ENCODE data around the gene RAP2B. TPM values are rescaled to one million over a fixed set of nuclear protein-coding genes. Genes with fewer than 3 reads are reported as not detected.

RAP2B gene
- total and polyA plus RNA-seq, 2 donors (not counting 1 experiment from before 2014, with no cell fraction given) = 2.8 to 16.9 TPM

DNA sequence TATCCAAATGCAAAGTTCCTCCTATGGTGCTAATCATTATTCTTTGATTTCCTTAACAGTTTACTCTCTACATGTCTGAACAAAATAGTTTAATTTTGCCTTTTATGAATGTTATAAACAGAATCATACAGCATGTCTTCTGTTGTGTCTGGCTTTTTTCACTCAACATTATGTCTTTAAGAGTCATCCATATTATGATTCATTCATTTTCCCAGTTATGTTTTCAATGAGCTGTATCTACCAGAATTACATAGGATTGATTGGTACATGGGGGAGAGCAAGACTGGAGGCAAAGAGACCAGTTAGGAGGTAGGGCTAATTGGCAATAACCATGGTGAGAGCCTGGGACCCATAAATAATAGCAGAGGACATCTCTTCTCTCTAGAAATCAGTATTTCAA lies 16.6 kb upstream of the RAP2B start:
- no peak overlapping the region for H3K4me3 ChIP-seq (ENCODE audit: control extremely low read depth in 1 of 5, extremely low read depth in 1 of 5, insufficient read depth in 1 of 5, low read depth in 2 of 5, low read length in 4 of 5)
- H3K4me1 Mint-ChIP-seq = no peaks in the 10 kb centered on the region
- POLR2A ChIA-PET = no interaction called here
- H2AFZ ChIP-seq (ENCODE audit: insufficient read depth, low read depth, low read length, poor library complexity, severe bottlenecking) = no peak overlapping the region
- TF ChIP-seq EZH2 (IDR thresholded peaks at IDR 0.05; ENCODE audit: borderline replicate concordance, insufficient read depth, low read depth, low read length, poor library complexity, severe bottlenecking) = no peak
- TF ChIP-seq, protein P1, sequence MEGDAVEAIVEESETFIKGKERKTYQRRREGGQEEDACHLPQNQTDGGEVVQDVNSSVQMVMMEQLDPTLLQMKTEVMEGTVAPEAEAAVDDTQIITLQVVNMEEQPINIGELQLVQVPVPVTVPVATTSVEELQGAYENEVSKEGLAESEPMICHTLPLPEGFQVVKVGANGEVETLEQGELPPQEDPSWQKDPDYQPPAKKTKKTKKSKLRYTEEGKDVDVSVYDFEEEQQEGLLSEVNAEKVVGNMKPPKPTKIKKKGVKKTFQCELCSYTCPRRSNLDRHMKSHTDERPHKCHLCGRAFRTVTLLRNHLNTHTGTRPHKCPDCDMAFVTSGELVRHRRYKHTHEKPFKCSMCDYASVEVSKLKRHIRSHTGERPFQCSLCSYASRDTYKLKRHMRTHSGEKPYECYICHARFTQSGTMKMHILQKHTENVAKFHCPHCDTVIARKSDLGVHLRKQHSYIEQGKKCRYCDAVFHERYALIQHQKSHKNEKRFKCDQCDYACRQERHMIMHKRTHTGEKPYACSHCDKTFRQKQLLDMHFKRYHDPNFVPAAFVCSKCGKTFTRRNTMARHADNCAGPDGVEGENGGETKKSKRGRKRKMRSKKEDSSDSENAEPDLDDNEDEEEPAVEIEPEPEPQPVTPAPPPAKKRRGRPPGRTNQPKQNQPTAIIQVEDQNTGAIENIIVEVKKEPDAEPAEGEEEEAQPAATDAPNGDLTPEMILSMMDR (IDR thresholded peaks at IDR 0.05) = no peak
- CTCF ChIA-PET = no interaction called here
- H3K27ac Mint-ChIP-seq = no peak overlapping the region
- no peak overlapping the region for H3K4me2 ChIP-seq (replicated peaks; ENCODE audit: low read depth, low read length, poor library complexity, severe bottlenecking)
- H3K27me3 ChIP-seq (replicated peaks in 1 of 4; ENCODE audit: control extremely low read depth in 1 of 4, control insufficient read depth in 3 of 4, insufficient read depth in 4 of 4, low read length in 3 of 4) = no peaks in the 10 kb centered on the region
- no peaks in the 10 kb centered on the region for H3K79me2 ChIP-seq (ENCODE audit: control insufficient read depth, insufficient read depth, low read length)
- H3K36me3 ChIP-seq (replicated peaks in 1 of 2; ENCODE audit: control extremely low read depth in 1 of 2, control insufficient read depth in 1 of 2, extremely low read depth in 1 of 2, insufficient read depth in 2 of 2, low read length in 1 of 2) = no peaks in the 10 kb centered on the region
- H3K9me3 ChIP-seq (ENCODE audit: control extremely low read depth in 1 of 3, control insufficient read depth in 2 of 3, insufficient read depth in 1 of 3, low read length in 2 of 3) = no peaks in the 10 kb centered on the region
- DNase-seq (no peak), ATAC-seq (ENCODE audit: low read depth) (no peak)
- H4K20me1 ChIP-seq (ENCODE audit: control insufficient read depth, insufficient read depth, low read length, poor library complexity, severe bottlenecking) = no peaks in the 10 kb centered on the region
- H3K4me3 Mint-ChIP-seq = no peak overlapping the region
- no peaks in the 10 kb centered on the region for H3K4me1 ChIP-seq (ENCODE audit: control insufficient read depth in 2 of 2, insufficient read depth in 2 of 2, low read length in 2 of 2)
- peaks cover 8% of the 10 kb centered on the region for H3K27me3 Mint-ChIP-seq
- H3K27ac ChIP-seq (ENCODE audit: low read length in 2 of 2) = no peak overlapping the region
- intact Hi-C loops (cut with micrococcal nuclease) = no loop called here
- no peaks in the 10 kb centered on the region for H3K9me3 Mint-ChIP-seq (ENCODE audit: insufficient read depth)
- H3K9ac ChIP-seq (ENCODE audit: low read length) = no peak overlapping the region

DNA sequence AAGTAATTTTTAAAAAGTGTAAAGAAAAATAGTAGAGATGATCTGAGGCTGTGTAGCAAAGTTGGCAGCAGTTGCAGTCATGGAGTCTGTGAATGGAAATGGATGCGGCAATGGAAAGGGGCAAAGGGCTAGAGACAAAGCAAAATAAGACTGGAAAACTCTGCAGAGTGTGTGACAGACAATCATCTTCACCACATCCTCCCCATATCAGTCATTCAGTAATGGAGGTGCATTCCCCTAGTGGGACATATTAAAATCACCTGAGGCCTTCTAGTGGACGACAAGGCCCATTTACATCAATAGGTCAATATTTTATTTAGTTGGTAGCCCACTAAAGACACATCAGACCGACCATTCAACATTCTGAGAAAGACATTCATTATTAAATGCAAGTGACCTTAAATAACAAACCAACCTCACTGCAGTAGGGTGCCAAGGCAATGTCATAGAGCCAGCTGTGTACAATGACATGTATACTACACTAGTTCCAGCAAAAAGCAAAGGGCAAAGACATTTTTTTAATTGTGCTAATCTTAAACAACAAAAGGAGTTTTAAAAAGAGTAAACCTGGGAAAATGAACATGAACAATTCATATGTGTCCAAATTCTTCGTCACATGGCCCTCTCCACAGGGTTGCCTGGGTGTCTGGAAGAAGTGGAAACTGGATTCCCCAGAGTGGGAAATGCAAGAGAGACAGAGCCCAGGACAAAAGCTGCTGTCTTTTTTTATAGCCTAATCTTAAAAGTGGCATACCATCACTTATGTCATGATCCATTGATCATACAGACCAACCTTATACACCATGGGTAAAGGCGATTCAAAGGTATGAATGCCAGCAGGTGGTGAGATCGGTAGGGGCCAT lies 15.6 kb upstream of the RAP2B start:
- H3K4me1 ChIP-seq (ENCODE audit: control insufficient read depth in 2 of 2, insufficient read depth in 2 of 2, low read length in 2 of 2) = no peaks in the 10 kb centered on the region
- peaks cover 4% of the 10 kb centered on the region for H3K27me3 Mint-ChIP-seq
- H3K27me3 ChIP-seq (replicated peaks in 1 of 4; ENCODE audit: control extremely low read depth in 1 of 4, control insufficient read depth in 3 of 4, insufficient read depth in 4 of 4, low read length in 3 of 4) = no peaks in the 10 kb centered on the region
- TF ChIP-seq EZH2 (IDR thresholded peaks at IDR 0.05; ENCODE audit: borderline replicate concordance, insufficient read depth, low read depth, low read length, poor library complexity, severe bottlenecking) = no peak
- TF ChIP-seq, protein P1 (IDR thresholded peaks at IDR 0.05) = no peak
- H3K9me3 ChIP-seq (ENCODE audit: control extremely low read depth in 1 of 3, control insufficient read depth in 2 of 3, insufficient read depth in 1 of 3, low read length in 2 of 3) = no peaks in the 10 kb centered on the region
- intact Hi-C loops (cut with micrococcal nuclease) = no loop called here
- no peak overlapping the region for H3K27ac ChIP-seq (ENCODE audit: low read length in 2 of 2)
- ChIA-PET CTCF (no interaction called here), POLR2A (no interaction called here)
- no peak for ATAC-seq (ENCODE audit: low read depth)
- no peak for DNase-seq
- H2AFZ ChIP-seq (ENCODE audit: insufficient read depth, low read depth, low read length, poor library complexity, severe bottlenecking) = no peak overlapping the region
- no peaks in the 10 kb centered on the region for H3K9me3 Mint-ChIP-seq (ENCODE audit: insufficient read depth)
- WGBS (ENCODE audit: insufficient coverage) = 92% methylated on average over 2 of the region's 6 CpGs
- H3K4me2 ChIP-seq (replicated peaks; ENCODE audit: low read depth, low read length, poor library complexity, severe bottlenecking) = no peak overlapping the region
- H3K4me3 ChIP-seq (ENCODE audit: control extremely low read depth in 1 of 5, extremely low read depth in 1 of 5, insufficient read depth in 1 of 5, low read depth in 2 of 5, low read length in 4 of 5) = no peak overlapping the region
- H3K9ac ChIP-seq (ENCODE audit: low read length) = no peak overlapping the region
- H3K79me2 ChIP-seq (ENCODE audit: control insufficient read depth, insufficient read depth, low read length) = no peaks in the 10 kb centered on the region
- H3K4me1 Mint-ChIP-seq = no peaks in the 10 kb centered on the region
- H3K27ac Mint-ChIP-seq = no peak overlapping the region
- no peaks in the 10 kb centered on the region for H3K36me3 ChIP-seq (replicated peaks in 1 of 2; ENCODE audit: control extremely low read depth in 1 of 2, control insufficient read depth in 1 of 2, extremely low read depth in 1 of 2, insufficient read depth in 2 of 2, low read length in 1 of 2)
- H4K20me1 ChIP-seq (ENCODE audit: control insufficient read depth, insufficient read depth, low read length, poor library complexity, severe bottlenecking) = no peaks in the 10 kb centered on the region
- no peak overlapping the region for H3K4me3 Mint-ChIP-seq

All from B cell (primary cell).